ENCODE data around the gene ACOX3.

Gene ACOX3

GRCh38 chr4:8359193-8359592, 81.3 kb downstream of the ACOX3 start:
- H3K27me3 ChIP-seq (ENCODE audit: control insufficient read depth in 3 of 3, insufficient read depth in 3 of 3, low read depth in 1 of 3, low read length in 3 of 3), result no peaks in the 10 kb centered on the region
- no peak overlapping the region for H2AK5ac ChIP-seq (ENCODE audit: low read depth, low read length)
- no peak overlapping the region for H2BK15ac ChIP-seq (ENCODE audit: low read length)
- no peak overlapping the region for H3K23ac ChIP-seq (ENCODE audit: low read depth, low read length, poor library complexity)
- no peak overlapping the region for H2BK5ac ChIP-seq (ENCODE audit: low read length)
- H2BK120ac ChIP-seq (ENCODE audit: low read depth, low read length), result no peak overlapping the region
- H4K91ac ChIP-seq (ENCODE audit: low read depth, low read length, poor library complexity), result no peak overlapping the region
- no peak overlapping the region for H3K27ac ChIP-seq (replicated peaks; ENCODE audit: low read length)
- H3K36me3 ChIP-seq (replicated peaks in 1 of 2; ENCODE audit: control insufficient read depth in 2 of 2, insufficient read depth in 2 of 2, low read length in 2 of 2), result no peaks in the 10 kb centered on the region
- no peak overlapping the region for H3K4ac ChIP-seq (ENCODE audit: low read length)
- no peak overlapping the region for H2AFZ ChIP-seq (ENCODE audit: low read length)
- H3K9ac ChIP-seq (ENCODE audit: low read depth, low read length, poor library complexity), result no peak overlapping the region
- WGBS, 2 donors (ENCODE audit: extremely low coverage in 2 of 2, insufficient read length in 2 of 2, insufficient replicate concordance in 1 of 2), result no CpG with 5 or more reads among the region's 5 CpGs
- no peak overlapping the region for H3K14ac ChIP-seq (ENCODE audit: low read length)
- no peak overlapping the region for H3K18ac ChIP-seq (ENCODE audit: low read length)
- no peak overlapping the region for H3K4me3 ChIP-seq (ENCODE audit: low read length in 2 of 2)
- no peaks in the 10 kb centered on the region for H3K9me3 ChIP-seq (replicated peaks in 1 of 2; ENCODE audit: control insufficient read depth in 2 of 2, insufficient read depth in 1 of 2, low read depth in 1 of 2, low read length in 2 of 2)
- H3K79me1 ChIP-seq (ENCODE audit: low read depth, low read length), result no peaks in the 10 kb centered on the region
- no peak overlapping the region for H2BK12ac ChIP-seq (ENCODE audit: low read length)
- DNase-seq (ENCODE audit: low spot score), result no peak
- H3K4me2 ChIP-seq (ENCODE audit: insufficient read depth, low read length, poor library complexity, severe bottlenecking), result no peak overlapping the region
- H4K8ac ChIP-seq (ENCODE audit: low read depth, low read length), result no peak overlapping the region
- peaks cover 0 to 10% of the 10 kb centered on the region in 2 donors for H3K4me1 ChIP-seq (ENCODE audit: control insufficient read depth in 2 of 2, insufficient read depth in 1 of 2, low read depth in 1 of 2, low read length in 2 of 2)

- Histone ChIP-seq H2BK120ac (ENCODE audit: low read depth, low read length) (no peak overlapping the region), H2BK12ac (ENCODE audit: low read length) (no peak overlapping the region), H3K18ac (ENCODE audit: low read length) (no peak overlapping the region), H3K9ac (ENCODE audit: low read depth, low read length, poor library complexity) (peak overlapping the region; percentile 1), H2BK15ac (ENCODE audit: low read length) (no peak overlapping the region), H3K4ac (ENCODE audit: low read length) (no peak overlapping the region), H3K36me3 (replicated peaks in 1 of 2; ENCODE audit: control insufficient read depth in 2 of 2, insufficient read depth in 2 of 2, low read length in 2 of 2) (no peaks in the 10 kb centered on the region), H3K79me1 (ENCODE audit: low read depth, low read length) (no peaks in the 10 kb centered on the region), H4K8ac (ENCODE audit: low read depth, low read length) (peak overlapping the region; percentile 8), H3K4me3 (ENCODE audit: low read length in 2 of 2) (peak overlapping the region in 1 of 2 donors; percentile 16), H3K23ac (ENCODE audit: low read depth, low read length, poor library complexity) (no peak overlapping the region), H3K4me1 (ENCODE audit: control insufficient read depth in 2 of 2, insufficient read depth in 1 of 2, low read depth in 1 of 2, low read length in 2 of 2) (peaks cover 3 to 15% of the 10 kb centered on the region in 2 donors), H2AK5ac (ENCODE audit: low read depth, low read length) (no peak overlapping the region), H4K91ac (ENCODE audit: low read depth, low read length, poor library complexity) (peak overlapping the region; percentile 0), H2BK5ac (ENCODE audit: low read length) (no peak overlapping the region), H3K4me2 (ENCODE audit: insufficient read depth, low read length, poor library complexity, severe bottlenecking) (no peak overlapping the region), H2AFZ (ENCODE audit: low read length) (no peak overlapping the region), H3K9me3 (replicated peaks in 1 of 2; ENCODE audit: control insufficient read depth in 2 of 2, insufficient read depth in 1 of 2, low read depth in 1 of 2, low read length in 2 of 2) (no peaks in the 10 kb centered on the region), H3K14ac (ENCODE audit: low read length) (no peak overlapping the region), H3K27ac (replicated peaks; ENCODE audit: low read length) (no peak overlapping the region), H3K27me3 (ENCODE audit: control insufficient read depth in 3 of 3, insufficient read depth in 3 of 3, low read depth in 1 of 3, low read length in 3 of 3) (no peaks in the 10 kb centered on the region)
- no CpG with 5 or more reads among the region's 8 CpGs for WGBS, 2 donors (ENCODE audit: extremely low coverage in 2 of 2, insufficient read length in 2 of 2, insufficient replicate concordance in 1 of 2)
- DNase-seq (ENCODE audit: low spot score), result no peak
Measured at GRCh38 chr4:8356856-8357255, 83.7 kb downstream of the ACOX3 start.

- Histone ChIP-seq H3K4me1 (ENCODE audit: control insufficient read depth in 2 of 2, insufficient read depth in 1 of 2, low read depth in 1 of 2, low read length in 2 of 2) (peaks cover 3 to 16% of the 10 kb centered on the region in 2 donors), H3K27ac (replicated peaks; ENCODE audit: low read length) (no peak overlapping the region), H3K4ac (ENCODE audit: low read length) (no peak overlapping the region), H3K79me1 (ENCODE audit: low read depth, low read length) (no peaks in the 10 kb centered on the region), H3K4me3 (ENCODE audit: low read length in 2 of 2) (no peak overlapping the region), H2BK5ac (ENCODE audit: low read length) (no peak overlapping the region), H4K91ac (ENCODE audit: low read depth, low read length, poor library complexity) (no peak overlapping the region), H3K14ac (ENCODE audit: low read length) (no peak overlapping the region), H3K18ac (ENCODE audit: low read length) (no peak overlapping the region), H2BK12ac (ENCODE audit: low read length) (no peak overlapping the region), H3K27me3 (ENCODE audit: control insufficient read depth in 3 of 3, insufficient read depth in 3 of 3, low read depth in 1 of 3, low read length in 3 of 3) (no peaks in the 10 kb centered on the region), H2AFZ (ENCODE audit: low read length) (no peak overlapping the region), H3K9ac (ENCODE audit: low read depth, low read length, poor library complexity) (no peak overlapping the region), H3K23ac (ENCODE audit: low read depth, low read length, poor library complexity) (no peak overlapping the region), H2BK120ac (ENCODE audit: low read depth, low read length) (no peak overlapping the region), H3K9me3 (replicated peaks in 1 of 2; ENCODE audit: control insufficient read depth in 2 of 2, insufficient read depth in 1 of 2, low read depth in 1 of 2, low read length in 2 of 2) (no peaks in the 10 kb centered on the region), H3K4me2 (ENCODE audit: insufficient read depth, low read length, poor library complexity, severe bottlenecking) (no peak overlapping the region), H3K36me3 (replicated peaks in 1 of 2; ENCODE audit: control insufficient read depth in 2 of 2, insufficient read depth in 2 of 2, low read length in 2 of 2) (no peaks in the 10 kb centered on the region), H4K8ac (ENCODE audit: low read depth, low read length) (no peak overlapping the region), H2BK15ac (ENCODE audit: low read length) (no peak overlapping the region), H2AK5ac (ENCODE audit: low read depth, low read length) (no peak overlapping the region)
- no CpG with 5 or more reads among the region's 8 CpGs for WGBS, 2 donors (ENCODE audit: extremely low coverage in 2 of 2, insufficient read length in 2 of 2, insufficient replicate concordance in 1 of 2)
- no peak for DNase-seq (ENCODE audit: low spot score)
Measured at GRCh38 chr4:8355864-8356565, 84.5 kb downstream of the ACOX3 start.

GRCh38 chr4:8355306-8355705, 85.2 kb downstream of the ACOX3 start:
- H3K79me1 ChIP-seq (ENCODE audit: low read depth, low read length), result no peaks in the 10 kb centered on the region
- no peak overlapping the region for H3K9ac ChIP-seq (ENCODE audit: low read depth, low read length, poor library complexity)
- H3K4me1 ChIP-seq (ENCODE audit: control insufficient read depth in 2 of 2, insufficient read depth in 1 of 2, low read depth in 1 of 2, low read length in 2 of 2), result peaks cover 6 to 16% of the 10 kb centered on the region in 2 donors
- DNase-seq (ENCODE audit: low spot score), result no peak
- H3K18ac ChIP-seq (ENCODE audit: low read length), result no peak overlapping the region
- H3K27ac ChIP-seq (replicated peaks; ENCODE audit: low read length), result no peak overlapping the region
- H3K23ac ChIP-seq (ENCODE audit: low read depth, low read length, poor library complexity), result no peak overlapping the region
- no CpG with 5 or more reads among the region's 6 CpGs for WGBS, 2 donors (ENCODE audit: extremely low coverage in 2 of 2, insufficient read length in 2 of 2, insufficient replicate concordance in 1 of 2)
- no peak overlapping the region for H3K4ac ChIP-seq (ENCODE audit: low read length)
- H2BK15ac ChIP-seq (ENCODE audit: low read length), result no peak overlapping the region
- no peak overlapping the region for H3K4me2 ChIP-seq (ENCODE audit: insufficient read depth, low read length, poor library complexity, severe bottlenecking)
- H4K8ac ChIP-seq (ENCODE audit: low read depth, low read length), result no peak overlapping the region
- H2AFZ ChIP-seq (ENCODE audit: low read length), result no peak overlapping the region
- H3K14ac ChIP-seq (ENCODE audit: low read length), result no peak overlapping the region
- H2BK120ac ChIP-seq (ENCODE audit: low read depth, low read length), result no peak overlapping the region
- no peaks in the 10 kb centered on the region for H3K36me3 ChIP-seq (replicated peaks in 1 of 2; ENCODE audit: control insufficient read depth in 2 of 2, insufficient read depth in 2 of 2, low read length in 2 of 2)
- no peak overlapping the region for H3K4me3 ChIP-seq (ENCODE audit: low read length in 2 of 2)
- H2BK5ac ChIP-seq (ENCODE audit: low read length), result no peak overlapping the region
- no peaks in the 10 kb centered on the region for H3K27me3 ChIP-seq (ENCODE audit: control insufficient read depth in 3 of 3, insufficient read depth in 3 of 3, low read depth in 1 of 3, low read length in 3 of 3)
- H2AK5ac ChIP-seq (ENCODE audit: low read depth, low read length), result no peak overlapping the region
- H3K9me3 ChIP-seq (replicated peaks in 1 of 2; ENCODE audit: control insufficient read depth in 2 of 2, insufficient read depth in 1 of 2, low read depth in 1 of 2, low read length in 2 of 2), result no peaks in the 10 kb centered on the region
- no peak overlapping the region for H2BK12ac ChIP-seq (ENCODE audit: low read length)
- H4K91ac ChIP-seq (ENCODE audit: low read depth, low read length, poor library complexity), result no peak overlapping the region

All from neuronal stem cell (in vitro differentiated cells).